Stomach (tissue), 9 donors: ENCODE data around the gene SLC16A7. TPM values are rescaled to one million over a fixed set of nuclear protein-coding genes. Genes with fewer than 3 reads are reported as not detected.

Experiments
- DNase-seq, 2 donors: peaks; one replicate each; pipeline versions ENCODE4 v3.0.0 to v3.0.0-alpha.2; 2013 to 2019
- H3K27ac ChIP-seq, 5 donors: fragments of 200-600 bp in 4 of 5; sonication (generic) in 4 of 5; one replicate each; pipeline ENCODE4 v1.5.1; 2013 to 2019; ENCODE audit warnings: mild to moderate bottlenecking in 1 of 5, moderate library complexity in 1 of 5
- H3K27me3 ChIP-seq, 3 donors: fragments of 200-600 bp; sonication (generic); one replicate each; pipeline ENCODE4 v1.5.1; 2017 to 2019; ENCODE audit warnings: mixed run types in 1 of 3
- H3K36me3 ChIP-seq, 4 donors: fragments of 200-600 bp; sonication (generic); 1 replicate in 3 of 4; 2 replicates in 1 of 4; pipeline ENCODE4 v1.5.1; 2016 to 2019
- H3K4me1 ChIP-seq, 4 donors: fragments of 200-600 bp; sonication (generic); one replicate each; pipeline ENCODE4 v1.5.1; 2016 to 2019
- H3K4me3 ChIP-seq, 4 donors: fragments of 200-600 bp; sonication (generic) in 3 of 4; one replicate each; pipeline ENCODE4 v1.5.1; 2016 to 2019; ENCODE audit warnings: mild to moderate bottlenecking in 1 of 4
- H3K9me3 ChIP-seq, 4 donors: fragments of 200-600 bp; sonication (generic); one replicate each; pipeline ENCODE4 v1.5.1; 2016 to 2019
- EP300 ChIP-seq: sonication (generic); formaldehyde crosslinking; IDR thresholded peaks from one replicate; pipeline ENCODE4 v1.6.1; 2017; ENCODE audit warnings: antibody characterized with exemption
- POLR2A ChIP-seq, 4 donors: fragments of 450-650 bp; IDR thresholded peaks; one replicate each; pipeline ENCODE4 v1.6.1; 2016; ENCODE audit warnings: antibody characterized with exemption in 4 of 4, control low read depth in 2 of 4, mild to moderate bottlenecking in 1 of 4, moderate library complexity in 1 of 4
- POLR2AphosphoS5 ChIP-seq, 3 donors: sonication (generic); formaldehyde crosslinking; IDR thresholded peaks; one replicate each; pipeline ENCODE4 v1.6.1; 2016; ENCODE audit warnings: antibody characterized with exemption in 3 of 3
- WGBS, 5 donors: extraction: QIAGEN DNeasy Blood & Tissue Kit in 3 of 5; methylation state at CpG; one replicate each; pipeline versions ENCODE4 v1.1.5 to v1.1.7; 2013 to 2018; 5-methylcytosine and 5-hydroxymethylcytosine counted together
- intact Hi-C: fragments of 100-400 bp; cut with DNase I; formaldehyde crosslinking; loops from one replicate; pipeline ENCODE4 v1.15.1; 2023; ENCODE audit warnings: low total_unique reads
- polyA plus RNA-seq, 3 donors: library from polyadenylated mRNA; stranded (reverse); fragments of 200-250 nt; gene quantifications; one replicate each; pipeline ENCODE4 v1.2.3, GENCODE V29; 2013
- total RNA-seq, 5 donors: library from RNA; depleted of rRNA; stranded (reverse); fragments of >200 nt; gene quantifications; one replicate each; pipeline versions ENCODE4 v1.1.0 to v1.2.3, GENCODE V29; 2014 to 2016
- TF ChIP-seq, protein P1 (sequence below), 7 experiments: fragments of 450-650 bp in 4 of 7; fragments of 200-600 bp in 3 of 7; sonication (generic) in 3 of 7; IDR thresholded peaks; one replicate each; pipeline ENCODE4 v1.5.1; 2016 to 2019; ENCODE audit warnings: antibody characterized with exemption in 7 of 7, control low read depth in 2 of 7, mild to moderate bottlenecking in 1 of 7
- donor health status: healthy with polysubstance abuse.
- donor health status: Bipolar disorder and iron deficiency.
- donor health status: healthy.

SLC16A7 gene
- total and polyA plus RNA-seq, 8 donors = 1.8 to 150 (median 10.3) TPM

DNA sequence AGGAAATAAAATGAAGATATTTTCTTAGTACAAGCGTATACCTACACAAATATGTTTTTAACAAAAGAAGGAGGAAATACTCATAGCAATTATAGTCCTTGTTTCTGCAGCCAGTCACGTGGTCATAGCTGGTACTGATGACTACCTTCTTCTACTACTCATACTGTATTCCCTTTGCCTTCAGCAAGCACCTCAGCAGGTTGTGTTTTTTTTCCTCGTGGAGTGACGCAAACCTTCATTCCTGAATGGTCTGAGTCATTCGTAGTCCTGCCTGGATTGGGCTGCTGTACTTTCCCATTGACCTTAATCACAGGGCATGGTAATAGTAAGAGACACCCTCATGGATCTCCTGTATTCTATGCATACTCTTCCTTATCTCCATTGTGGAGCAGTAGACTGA is 25.7 kb upstream of the SLC16A7 start:
- TF ChIP-seq, protein P1, sequence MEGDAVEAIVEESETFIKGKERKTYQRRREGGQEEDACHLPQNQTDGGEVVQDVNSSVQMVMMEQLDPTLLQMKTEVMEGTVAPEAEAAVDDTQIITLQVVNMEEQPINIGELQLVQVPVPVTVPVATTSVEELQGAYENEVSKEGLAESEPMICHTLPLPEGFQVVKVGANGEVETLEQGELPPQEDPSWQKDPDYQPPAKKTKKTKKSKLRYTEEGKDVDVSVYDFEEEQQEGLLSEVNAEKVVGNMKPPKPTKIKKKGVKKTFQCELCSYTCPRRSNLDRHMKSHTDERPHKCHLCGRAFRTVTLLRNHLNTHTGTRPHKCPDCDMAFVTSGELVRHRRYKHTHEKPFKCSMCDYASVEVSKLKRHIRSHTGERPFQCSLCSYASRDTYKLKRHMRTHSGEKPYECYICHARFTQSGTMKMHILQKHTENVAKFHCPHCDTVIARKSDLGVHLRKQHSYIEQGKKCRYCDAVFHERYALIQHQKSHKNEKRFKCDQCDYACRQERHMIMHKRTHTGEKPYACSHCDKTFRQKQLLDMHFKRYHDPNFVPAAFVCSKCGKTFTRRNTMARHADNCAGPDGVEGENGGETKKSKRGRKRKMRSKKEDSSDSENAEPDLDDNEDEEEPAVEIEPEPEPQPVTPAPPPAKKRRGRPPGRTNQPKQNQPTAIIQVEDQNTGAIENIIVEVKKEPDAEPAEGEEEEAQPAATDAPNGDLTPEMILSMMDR (IDR thresholded peaks at IDR 0.05) = no peak
- TF ChIP-seq EP300 = no peak
- TF ChIP-seq POLR2A (IDR thresholded peaks at IDR 0.05) = no peak
- no peak for TF ChIP-seq POLR2AphosphoS5 (IDR thresholded peaks at IDR 0.05)
- 79 to 86% (median 85%) methylated on average over 5 of the region's 5 CpGs for WGBS, 5 donors
- no peak overlapping the region for H3K27ac ChIP-seq

DNA sequence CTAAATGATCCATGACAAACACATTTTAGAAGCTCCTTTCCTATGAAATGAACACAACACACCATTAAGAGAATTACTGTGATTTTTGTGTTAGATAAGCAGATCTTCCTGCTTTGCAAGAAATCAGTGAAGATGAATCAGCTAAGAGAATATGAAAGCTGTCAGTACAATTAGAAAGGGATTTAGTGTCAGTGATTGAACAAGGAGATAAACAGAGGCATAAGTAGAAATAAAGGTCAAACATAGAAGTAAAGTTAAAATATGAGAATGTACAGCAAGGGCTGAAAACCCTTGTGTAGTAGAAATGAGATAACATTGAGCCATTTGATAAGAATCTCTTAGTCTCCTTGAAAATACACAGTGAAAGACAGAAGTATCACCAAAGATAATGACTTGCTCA is 21.4 kb upstream of the SLC16A7 start:
- Histone ChIP-seq H3K4me1 (no peaks in the 10 kb centered on the region), H3K9me3 (no peaks in the 10 kb centered on the region), H3K27ac (no peak overlapping the region), H3K36me3 (no peaks in the 10 kb centered on the region), H3K4me3 (no peak overlapping the region), H3K27me3 (no peaks in the 10 kb centered on the region)
- intact Hi-C loops = no loop called here
- DNase-seq = no peak
- TF ChIP-seq EP300 (no peak), POLR2A (IDR thresholded peaks at IDR 0.05) (no peak), POLR2AphosphoS5 (IDR thresholded peaks at IDR 0.05) (no peak)
- TF ChIP-seq, protein P1 (IDR thresholded peaks at IDR 0.05) = no peak

More for the DNA sequence above, 25.7 kb upstream of the SLC16A7 start:
- H3K4me3 ChIP-seq = no peak overlapping the region
- intact Hi-C loops = no loop called here
- H3K9me3 ChIP-seq = no peaks in the 10 kb centered on the region
- H3K4me1 ChIP-seq = no peaks in the 10 kb centered on the region
- H3K27me3 ChIP-seq = no peaks in the 10 kb centered on the region
- DNase-seq = no peak
- no peaks in the 10 kb centered on the region for H3K36me3 ChIP-seq

DNA sequence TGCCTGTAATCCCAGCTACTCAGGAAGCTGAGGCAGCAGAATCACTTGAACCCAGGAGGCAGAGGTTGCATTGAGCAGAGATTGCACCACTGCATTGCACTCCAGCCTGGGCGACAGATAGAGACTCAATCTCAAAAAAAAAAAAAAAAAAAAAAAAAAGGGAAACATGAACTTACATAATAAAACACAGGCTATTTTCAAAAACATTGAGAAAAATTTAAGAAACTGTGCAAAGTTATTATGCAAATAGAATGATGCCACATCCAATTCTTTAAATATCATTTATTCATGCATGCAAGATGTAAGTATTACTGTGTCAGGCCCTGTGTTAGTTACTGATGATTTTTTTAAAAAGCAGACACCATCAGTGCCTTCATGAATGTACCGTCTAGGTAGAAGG is 20.0 kb upstream of the SLC16A7 start:
- no peak overlapping the region for H3K4me3 ChIP-seq
- H3K9me3 ChIP-seq = no peaks in the 10 kb centered on the region
- TF ChIP-seq POLR2A (IDR thresholded peaks at IDR 0.05) = no peak
- TF ChIP-seq POLR2AphosphoS5 (IDR thresholded peaks at IDR 0.05) = no peak
- TF ChIP-seq, protein P1 (IDR thresholded peaks at IDR 0.05) = no peak
- no peak for TF ChIP-seq EP300
- no peaks in the 10 kb centered on the region for H3K36me3 ChIP-seq
- no peak for DNase-seq
- H3K27ac ChIP-seq = no peak overlapping the region
- H3K4me1 ChIP-seq = no peaks in the 10 kb centered on the region
- no peaks in the 10 kb centered on the region for H3K27me3 ChIP-seq
- intact Hi-C loops = no loop called here
- WGBS, 5 donors = 81 to 96% (median 89%) methylated on average over 2 of the region's 2 CpGs

DNA sequence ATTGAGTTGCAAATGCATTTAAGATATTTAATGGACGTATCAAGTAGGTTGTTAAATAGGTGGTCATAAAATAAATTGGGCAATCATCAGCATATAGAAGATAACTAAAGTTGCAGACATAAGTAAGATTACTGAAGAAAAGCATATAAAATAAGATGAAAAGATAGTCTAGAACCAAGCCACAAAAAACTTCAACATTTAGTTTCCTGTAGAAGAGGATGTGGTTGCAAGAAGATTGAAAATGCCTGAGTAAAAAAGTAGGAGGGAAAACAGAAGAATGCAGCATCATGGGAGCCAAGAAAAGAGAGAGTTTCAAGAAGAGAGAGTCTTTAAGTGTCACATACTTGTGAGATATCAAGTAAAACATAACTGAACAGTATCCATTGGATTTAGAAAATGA is 17.6 kb upstream of the SLC16A7 start:
- intact Hi-C loops = no loop called here
- H3K27me3 ChIP-seq = no peaks in the 10 kb centered on the region
- WGBS, 5 donors = 82 to 89% (median 82%) methylated on average over 1 of the region's 1 CpG
- DNase-seq = no peak
- no peak overlapping the region for H3K4me3 ChIP-seq
- no peaks in the 10 kb centered on the region for H3K4me1 ChIP-seq
- H3K9me3 ChIP-seq = no peaks in the 10 kb centered on the region
- H3K27ac ChIP-seq = no peak overlapping the region
- TF ChIP-seq POLR2A (IDR thresholded peaks at IDR 0.05) = no peak
- no peaks in the 10 kb centered on the region for H3K36me3 ChIP-seq

DNA sequence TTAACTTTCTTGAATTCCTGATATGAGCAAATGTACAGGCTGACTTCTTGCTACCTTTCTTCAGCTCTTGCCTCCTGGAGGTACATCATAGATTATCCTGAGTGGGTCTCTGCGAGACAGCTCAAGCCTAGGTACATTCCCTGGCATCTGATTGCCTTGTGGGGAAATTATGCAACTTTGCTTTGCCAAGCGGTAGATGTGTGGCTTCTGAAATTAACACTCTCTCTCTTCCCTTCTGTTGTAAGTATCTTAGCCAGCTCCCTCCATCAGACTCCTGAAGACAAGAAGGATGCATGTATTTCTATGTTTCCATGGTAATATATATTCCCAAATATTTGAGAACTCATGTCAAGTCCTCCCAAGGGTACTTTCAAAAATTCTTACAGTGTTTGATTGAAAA is 16.2 kb upstream of the SLC16A7 start:
- intact Hi-C loops = no loop called here
- no peak for TF ChIP-seq EP300
- TF ChIP-seq, protein P1 (IDR thresholded peaks at IDR 0.05) = no peak
- Histone ChIP-seq H3K4me1 (no peaks in the 10 kb centered on the region), H3K4me3 (no peak overlapping the region), H3K9me3 (no peaks in the 10 kb centered on the region), H3K36me3 (no peaks in the 10 kb centered on the region), H3K27ac (no peak overlapping the region), H3K27me3 (no peaks in the 10 kb centered on the region)
- WGBS, 5 donors = 78 to 91% (median 87%) methylated on average over 2 of the region's 2 CpGs
- DNase-seq = no peak
